ENCODE results near the gene SNX17.
"Not testable (repeated sequence)": the region's sequence is repeated elsewhere in the genome, so short reads cannot be mapped to it uniquely, and the experiment has no call there.

Gene SNX17

DNA sequence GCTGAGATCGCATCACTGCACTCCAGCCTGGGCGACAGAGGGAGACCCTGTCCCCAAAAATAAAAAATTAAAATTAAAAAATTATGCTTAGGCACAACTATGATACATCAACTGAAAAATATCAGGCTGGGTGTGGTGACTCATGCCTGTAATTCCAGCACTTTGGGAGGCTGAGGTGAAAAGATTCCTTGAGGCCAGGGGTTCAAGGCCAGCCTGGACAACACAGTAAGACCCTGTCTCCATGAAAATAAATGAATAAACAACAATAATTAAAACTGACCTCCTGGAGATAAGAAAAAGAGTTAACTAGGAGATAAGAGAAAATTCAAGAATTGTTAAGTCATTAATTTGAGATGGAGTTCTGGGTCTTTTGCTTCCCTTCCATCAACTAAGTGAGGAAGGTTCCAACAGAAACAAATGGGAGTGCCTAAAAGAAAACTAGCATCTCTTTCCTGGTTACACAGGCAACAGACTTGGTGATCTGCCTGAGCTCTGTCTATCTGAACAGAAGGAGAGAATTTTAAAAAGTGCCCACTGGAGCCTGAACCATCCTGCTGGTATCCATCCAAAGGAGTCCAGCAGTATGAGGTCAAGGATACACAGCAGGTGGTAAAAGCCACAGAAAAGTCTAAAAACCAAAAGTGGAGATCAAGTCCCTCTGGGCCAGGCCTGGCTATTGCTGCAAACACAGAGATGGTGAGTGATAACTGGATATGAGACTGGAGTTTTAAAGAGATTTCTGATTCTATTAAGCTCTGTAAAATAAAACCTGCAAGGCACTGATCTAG lies 30.1 kb downstream of the SNX17 start:
- peak; percentile 35 for DNase-seq (ENCODE audit: low read depth)

DNA sequence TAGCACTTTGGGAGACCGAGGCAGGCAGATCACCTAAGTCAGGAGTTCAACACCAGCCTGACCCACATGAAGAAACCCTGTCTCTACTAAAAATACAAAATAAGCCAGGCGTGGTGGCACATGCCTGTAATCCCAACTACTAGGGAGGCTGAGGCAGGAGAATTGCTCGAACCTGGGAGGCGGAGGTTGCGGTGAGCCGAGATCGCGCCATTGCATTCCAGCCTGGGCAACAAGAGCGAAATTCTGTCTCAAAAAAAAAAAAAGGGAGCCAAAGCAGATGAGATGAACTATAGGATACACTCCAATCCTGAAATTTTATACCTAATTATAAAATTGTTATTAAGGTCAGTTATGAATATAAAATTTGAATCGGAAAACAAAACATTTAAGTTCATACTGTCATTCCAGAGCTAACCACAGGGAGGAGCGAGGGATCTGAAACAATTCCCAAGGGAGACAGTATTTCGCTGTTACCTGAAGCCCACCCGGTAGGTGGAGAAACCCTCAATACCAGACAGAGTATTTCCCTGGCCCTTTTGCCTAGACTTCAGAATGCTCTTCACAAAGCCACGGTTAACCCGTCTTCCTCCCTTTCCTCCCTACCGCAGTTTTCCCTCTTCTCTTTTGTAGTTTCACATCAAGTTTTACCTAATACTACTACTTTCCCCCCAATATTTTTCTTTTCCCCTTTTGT lies 37.5 kb downstream of the SNX17 start:
- DNase-seq (ENCODE audit: low read depth), result peak; percentile 44

DNA sequence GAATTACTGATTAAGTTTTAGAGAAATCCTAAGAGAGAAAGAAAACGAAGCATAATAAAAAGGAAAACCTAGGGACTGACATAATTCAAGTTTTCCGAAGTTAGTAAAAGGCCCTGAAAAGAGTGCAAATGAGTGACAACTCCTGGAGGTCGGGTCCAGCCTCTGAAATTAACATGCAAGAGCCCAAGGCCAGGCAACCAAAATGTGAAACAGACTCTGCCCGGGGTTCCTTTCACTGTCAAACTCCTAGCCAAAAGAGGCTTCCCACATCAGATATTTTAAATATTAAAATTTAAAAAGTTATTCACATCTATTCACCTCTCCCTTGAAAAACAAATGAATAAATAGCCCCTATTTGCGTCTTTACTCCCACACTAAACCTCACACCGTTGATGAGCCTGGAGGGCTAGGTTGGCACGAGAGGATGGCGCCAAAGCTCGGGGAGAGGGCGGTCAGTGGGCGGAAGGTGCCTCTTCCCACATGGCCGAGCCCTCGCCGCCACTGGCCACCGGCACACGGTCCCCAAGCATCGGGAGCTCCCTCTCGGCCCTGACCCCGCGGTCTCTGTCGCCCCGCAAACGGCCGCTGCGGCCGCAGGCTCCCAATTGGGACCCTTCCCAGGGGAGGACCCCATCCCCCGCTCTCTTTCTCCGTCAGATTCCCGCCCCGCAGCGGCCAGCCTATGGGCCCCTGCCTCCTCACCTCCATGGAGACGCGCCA lies 38.3 kb downstream of the SNX17 start:
- peak; percentile 25 for DNase-seq (ENCODE audit: low read depth)

DNA sequence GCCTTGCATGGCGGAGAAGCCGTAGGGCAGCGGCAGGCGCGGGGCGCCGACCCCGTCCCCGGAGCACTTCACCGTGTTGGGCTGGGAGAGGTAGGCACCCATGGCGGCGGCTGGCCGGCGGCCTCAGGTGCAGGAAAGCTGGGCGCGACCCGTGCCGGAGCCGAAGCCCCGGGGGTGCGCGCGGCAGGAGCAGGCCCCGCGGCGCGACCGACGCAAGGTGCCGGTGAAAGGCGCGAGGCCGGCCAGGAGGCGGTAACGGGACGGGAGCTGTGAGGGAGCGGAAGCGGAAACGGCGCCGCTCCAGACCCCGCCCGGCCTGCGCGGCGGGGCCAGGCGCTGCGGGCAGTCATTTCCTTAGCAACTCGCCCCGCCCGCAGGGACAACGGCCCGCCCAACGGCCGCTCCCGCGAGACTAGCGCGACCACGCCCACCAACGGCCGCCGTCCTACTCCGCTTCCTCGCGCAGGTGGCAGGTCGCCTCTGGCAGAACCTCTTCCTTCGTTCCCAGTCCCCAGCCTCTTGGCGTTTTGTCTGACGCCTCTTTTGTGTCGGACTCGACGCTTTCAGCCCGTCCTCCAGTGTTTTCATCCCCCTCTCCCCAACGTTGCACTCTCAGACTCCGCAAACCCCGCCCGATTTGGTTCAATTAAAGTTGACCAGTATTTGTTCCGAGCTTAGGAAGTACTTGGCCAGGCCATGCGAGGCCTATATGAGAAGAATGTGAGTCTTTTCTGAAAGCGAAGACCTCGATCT lies 39.1 kb downstream of the SNX17 start, which contains the start of gene PPM1G:
TSS of gene PPM1G (minus strand) at position 271 of the 753 bp plus-strand sequence. CDS start at position 102, 169 bp downstream.
- peak; percentile 92 for DNase-seq (ENCODE audit: low read depth)

DNA sequence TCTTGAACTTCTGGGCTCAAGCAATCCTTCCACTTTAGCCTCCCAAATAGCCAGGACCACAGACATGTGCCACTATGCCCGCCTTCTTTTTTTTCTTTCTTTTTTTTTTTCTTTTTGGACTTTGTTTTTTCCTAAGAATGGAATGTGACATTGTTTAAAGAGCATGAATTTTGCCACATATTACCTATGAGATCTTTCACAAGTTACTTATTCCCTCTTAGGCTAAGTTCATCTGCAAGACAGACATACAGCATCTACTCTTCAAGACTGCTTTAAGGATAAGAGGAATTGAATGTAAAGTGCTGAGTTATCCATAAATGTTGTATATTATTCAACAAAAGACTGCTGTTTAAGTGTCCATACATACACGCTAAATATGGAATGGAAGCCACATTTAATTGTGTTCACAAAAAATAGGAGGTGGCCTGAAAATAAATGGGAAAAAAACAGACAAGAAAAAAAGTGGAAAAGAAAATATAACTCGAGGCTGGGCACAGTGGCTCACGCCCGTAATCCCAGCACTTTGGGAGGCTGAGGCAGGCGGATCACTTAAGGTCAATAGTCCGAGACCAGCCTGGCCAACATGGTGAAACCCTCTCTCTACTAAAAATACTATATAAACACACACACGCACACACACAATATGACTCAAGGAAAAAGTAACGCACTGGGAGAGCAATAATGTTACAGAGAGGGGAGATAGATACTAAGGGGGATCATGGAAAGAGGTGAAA lies 42.2 kb downstream of the SNX17 start:
- DNase-seq (ENCODE audit: low read depth), result no peak

DNA sequence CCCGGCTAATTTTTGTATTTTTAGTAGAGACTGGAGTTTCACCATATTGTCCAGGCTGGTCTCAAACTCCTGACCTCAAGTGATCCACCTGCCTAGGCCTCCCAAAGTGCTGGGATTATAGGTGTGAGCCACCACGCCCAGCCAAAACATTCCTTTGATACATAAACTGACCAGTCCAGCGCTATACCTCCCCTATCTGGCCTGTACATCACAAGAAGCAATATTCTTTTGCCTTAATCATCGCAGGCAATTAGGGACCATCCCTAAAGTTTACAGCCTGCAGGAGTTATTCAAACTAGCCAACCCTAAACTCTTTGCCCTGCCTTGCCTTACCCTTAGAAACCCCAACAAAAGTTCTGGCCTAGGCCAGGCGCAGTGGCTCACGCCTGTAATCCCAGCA lies 45.7 kb downstream of the SNX17 start:
- no peak for DNase-seq (ENCODE audit: low read depth)

DNA sequence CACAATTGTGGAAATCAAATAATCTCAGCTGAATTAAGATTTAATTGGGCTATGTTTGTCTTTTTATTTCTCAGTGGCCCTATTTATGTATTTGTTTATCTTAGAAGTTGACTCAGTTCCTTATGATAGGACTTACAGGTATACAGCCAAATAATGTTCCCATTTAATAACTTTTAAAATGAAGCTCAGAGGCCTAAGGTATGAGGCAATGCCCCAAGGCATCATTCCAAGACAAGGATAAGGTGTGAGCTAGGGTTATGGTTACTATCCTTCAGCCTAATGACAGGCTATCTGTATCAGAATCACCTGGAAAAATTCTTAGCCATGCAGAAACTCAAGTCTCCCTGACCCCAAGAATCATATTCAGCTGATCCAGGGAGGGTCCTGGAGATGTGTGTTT lies 50.6 kb downstream of the SNX17 start:
- no peak for DNase-seq (ENCODE audit: low read depth)

DNA sequence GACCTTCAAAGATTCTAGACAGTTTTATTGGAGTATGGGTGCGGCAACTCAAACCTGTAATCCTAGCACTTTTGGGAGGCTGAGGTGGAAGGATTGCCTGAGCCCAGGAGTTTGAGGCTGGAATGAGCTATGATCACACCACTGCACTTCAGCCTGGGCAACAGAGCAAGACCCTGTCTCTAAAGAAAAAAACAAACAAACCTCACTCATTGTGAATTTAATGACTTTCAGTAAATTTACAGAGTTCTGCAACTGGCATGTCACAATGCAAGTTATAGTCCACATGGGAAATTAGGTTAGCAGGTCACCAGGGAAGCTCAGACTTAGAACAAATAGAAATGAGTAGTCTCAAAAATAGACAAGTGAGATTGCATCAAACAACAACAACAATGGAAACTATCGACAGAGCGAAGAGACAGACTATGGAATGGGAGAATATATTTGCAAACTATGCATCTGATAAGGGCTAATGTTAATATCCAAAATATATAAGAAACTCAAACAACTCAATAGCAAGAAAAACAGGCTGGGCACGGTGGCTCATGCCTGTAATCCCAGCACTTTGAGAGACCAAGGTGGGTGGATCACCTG lies 51.3 kb downstream of the SNX17 start:
- no peak for DNase-seq (ENCODE audit: low read depth)

DNA sequence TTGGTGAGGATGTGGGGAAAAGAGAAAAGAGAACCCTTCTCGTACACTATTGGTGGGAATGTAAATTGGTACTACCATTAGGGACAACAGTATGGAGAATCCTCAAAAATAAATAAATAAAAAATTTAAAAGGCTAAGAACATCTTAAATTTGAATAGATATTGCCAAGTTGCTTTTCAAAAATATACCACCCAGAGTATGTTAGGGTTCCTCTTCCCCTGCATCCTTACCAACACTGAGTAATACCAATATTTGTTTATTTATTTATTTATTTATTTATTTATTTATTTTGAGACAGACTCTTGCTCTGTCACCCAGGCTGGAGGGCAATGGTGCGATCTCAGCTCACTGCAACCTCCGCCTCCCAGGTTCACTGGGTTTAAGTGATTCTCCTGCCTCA lies 52.5 kb downstream of the SNX17 start:
- no peak for DNase-seq (ENCODE audit: low read depth)

DNA sequence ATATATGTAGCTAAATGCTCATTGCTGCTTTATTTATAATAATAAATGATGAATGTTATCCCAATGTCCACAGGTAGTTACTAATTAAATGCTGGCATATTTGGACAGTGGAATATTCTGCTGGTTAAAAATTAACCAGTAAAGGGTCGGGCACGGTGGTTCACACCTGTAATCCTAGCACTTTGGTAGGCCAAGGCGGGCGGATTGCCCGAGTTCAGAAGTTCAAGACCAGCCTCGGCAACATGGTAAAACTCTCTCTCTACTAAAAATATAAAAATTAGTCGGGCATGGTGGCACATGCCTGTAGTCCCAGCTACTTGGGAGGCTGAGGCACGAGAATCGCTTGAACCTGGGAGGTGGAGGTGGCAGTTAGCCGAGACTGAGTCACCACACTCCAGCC lies 54.6 kb downstream of the SNX17 start:
- DNase-seq (ENCODE audit: low read depth), result not testable (repeated sequence)

Data from EH (cell line).